Measurements from ENCODE around the gene PHTF2.

Gene PHTF2

DNA sequence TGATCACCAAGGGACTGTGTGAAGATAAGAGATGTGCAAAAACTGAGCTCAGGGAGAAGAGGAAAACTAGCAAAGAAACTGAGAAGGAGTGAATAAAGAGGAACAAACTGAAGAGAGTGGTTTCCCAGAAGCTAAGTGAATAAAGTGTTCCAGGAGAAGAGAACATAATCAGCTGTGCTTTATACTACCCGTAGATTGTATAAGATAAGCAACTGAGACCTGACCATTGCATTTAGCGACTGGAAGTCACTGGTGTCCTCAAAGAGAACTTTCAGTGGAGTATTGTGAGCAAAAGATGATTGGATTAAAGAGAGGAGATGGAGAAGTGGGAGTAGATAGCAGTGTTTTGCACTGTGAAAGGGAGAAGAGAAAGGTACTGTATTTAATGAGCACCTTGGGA, 14.6 kb downstream of the PHTF2 start:
- H3K4me3 ChIP-seq (ENCODE audit: low read depth, low read length) = no peak overlapping the region
- ChIA-PET CTCF (interaction anchor here (0.8 to 1.6 kb wide), 3 partner anchors 11 to 162 kb away, joined by 3 to 8 read pairs (median 4); partner anchors contain the start of genes PHTF2 and TMEM60), POLR2A (interaction anchor here (0.7 kb wide), 1 partner anchor 61 kb away, joined by 3 read pairs; no protein-coding TSS in a partner anchor)
- DNase-seq (ENCODE audit: low read depth, low spot score) = no peak
- TF ChIP-seq, protein P1, sequence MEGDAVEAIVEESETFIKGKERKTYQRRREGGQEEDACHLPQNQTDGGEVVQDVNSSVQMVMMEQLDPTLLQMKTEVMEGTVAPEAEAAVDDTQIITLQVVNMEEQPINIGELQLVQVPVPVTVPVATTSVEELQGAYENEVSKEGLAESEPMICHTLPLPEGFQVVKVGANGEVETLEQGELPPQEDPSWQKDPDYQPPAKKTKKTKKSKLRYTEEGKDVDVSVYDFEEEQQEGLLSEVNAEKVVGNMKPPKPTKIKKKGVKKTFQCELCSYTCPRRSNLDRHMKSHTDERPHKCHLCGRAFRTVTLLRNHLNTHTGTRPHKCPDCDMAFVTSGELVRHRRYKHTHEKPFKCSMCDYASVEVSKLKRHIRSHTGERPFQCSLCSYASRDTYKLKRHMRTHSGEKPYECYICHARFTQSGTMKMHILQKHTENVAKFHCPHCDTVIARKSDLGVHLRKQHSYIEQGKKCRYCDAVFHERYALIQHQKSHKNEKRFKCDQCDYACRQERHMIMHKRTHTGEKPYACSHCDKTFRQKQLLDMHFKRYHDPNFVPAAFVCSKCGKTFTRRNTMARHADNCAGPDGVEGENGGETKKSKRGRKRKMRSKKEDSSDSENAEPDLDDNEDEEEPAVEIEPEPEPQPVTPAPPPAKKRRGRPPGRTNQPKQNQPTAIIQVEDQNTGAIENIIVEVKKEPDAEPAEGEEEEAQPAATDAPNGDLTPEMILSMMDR (IDR thresholded peaks at IDR 0.05; ENCODE audit: insufficient read depth, low read length, missing control alignments) = no peak

DNA sequence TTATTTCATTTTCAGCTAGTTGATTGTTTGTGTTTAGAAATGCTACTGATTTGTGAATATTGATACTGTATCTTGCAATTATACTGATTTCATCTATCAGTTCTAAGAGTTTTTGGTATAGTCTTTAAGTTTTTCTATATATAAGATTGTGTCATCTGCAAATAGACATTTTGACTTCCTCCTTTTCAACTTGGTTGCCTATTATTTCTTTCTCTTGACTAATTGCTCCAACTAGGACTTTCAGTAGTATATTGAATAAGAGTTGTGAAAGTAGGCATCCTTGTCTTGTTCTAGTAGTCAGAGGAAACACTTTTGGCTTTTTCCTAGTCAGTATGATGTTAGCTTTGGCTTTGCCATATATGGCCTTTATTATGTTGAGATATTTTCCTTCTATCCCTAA, 20.4 kb downstream of the PHTF2 start:
- POLR2A ChIA-PET = no interaction called here
- CTCF ChIA-PET = interaction anchor here (0.9 kb wide), 1 partner anchor 167 kb away, joined by 3 read pairs; no protein-coding TSS in a partner anchor
- no peak for DNase-seq (ENCODE audit: low read depth, low spot score)
- TF ChIP-seq, protein P1 (IDR thresholded peaks at IDR 0.05; ENCODE audit: insufficient read depth, low read length, missing control alignments) = no peak
- no peak overlapping the region for H3K4me3 ChIP-seq (ENCODE audit: low read depth, low read length)

DNA sequence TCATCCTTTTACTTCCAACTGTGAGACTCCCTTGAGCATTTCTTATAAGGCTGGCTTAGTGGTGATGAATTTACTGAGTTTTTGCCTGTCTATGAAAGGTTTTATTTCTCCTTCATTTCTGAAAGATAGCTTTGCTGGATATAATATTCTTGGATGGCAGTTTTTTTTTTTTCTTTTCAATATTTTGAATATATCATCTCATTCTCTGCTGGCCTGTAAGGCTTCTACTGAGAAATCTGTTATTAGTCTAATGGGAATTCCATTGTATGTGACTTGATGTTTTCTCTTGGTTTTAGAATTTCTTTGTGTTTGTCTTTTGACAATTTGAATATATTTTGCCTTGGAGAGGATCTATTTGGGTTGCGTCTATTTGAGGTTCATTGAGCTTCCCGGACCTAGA, 22.4 kb downstream of the PHTF2 start:
- no peak overlapping the region for H3K4me3 ChIP-seq (ENCODE audit: low read depth, low read length)
- no peak for DNase-seq (ENCODE audit: low read depth, low spot score)
- TF ChIP-seq, protein P1 (IDR thresholded peaks at IDR 0.05; ENCODE audit: insufficient read depth, low read length, missing control alignments) = no peak
- ChIA-PET CTCF (no interaction called here), POLR2A (no interaction called here)

DNA sequence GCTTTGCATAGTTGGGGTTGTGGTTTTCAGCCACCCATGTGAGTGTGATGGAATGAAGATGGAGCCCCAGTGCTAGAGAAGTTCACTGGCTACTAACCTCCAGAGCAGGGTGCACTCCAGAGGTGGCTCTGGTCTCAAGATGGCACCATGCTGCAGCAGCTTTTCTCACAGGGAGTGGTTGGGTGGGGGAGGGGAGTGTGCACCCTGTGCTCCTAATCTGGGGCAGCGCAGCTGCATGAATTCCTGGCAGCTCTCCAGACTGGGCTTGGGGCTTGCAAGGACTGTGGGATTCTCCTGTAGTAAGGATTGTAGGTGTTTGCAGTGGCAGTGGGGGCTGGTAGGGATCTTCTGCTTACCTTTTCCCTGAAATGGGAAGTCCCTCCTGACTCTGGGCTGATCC, 23.7 kb downstream of the PHTF2 start:
- CTCF ChIA-PET = no interaction called here

DNA sequence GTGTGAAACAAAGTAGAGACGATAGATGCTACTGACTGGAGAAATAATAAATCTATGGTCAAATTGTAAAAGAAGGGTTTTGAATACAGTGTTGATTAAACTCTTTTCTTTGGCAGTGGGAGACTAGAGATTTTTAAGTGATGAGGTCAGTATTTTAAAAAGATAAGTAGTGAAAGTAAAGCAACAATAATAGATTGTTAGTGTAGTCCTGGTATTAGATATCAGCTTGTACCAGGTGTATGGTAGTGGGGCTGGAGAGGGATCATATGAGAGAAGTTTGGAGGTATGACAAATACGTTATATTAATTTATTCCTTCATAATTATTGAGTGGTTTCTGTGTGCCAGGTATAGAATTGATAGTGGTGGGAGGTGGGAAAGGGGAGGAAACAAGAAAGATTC, 25.2 kb downstream of the PHTF2 start:
- no peak overlapping the region for H3K4me3 ChIP-seq (ENCODE audit: low read depth, low read length)
- DNase-seq (ENCODE audit: low read depth, low spot score) = no peak
- TF ChIP-seq, protein P1 (IDR thresholded peaks at IDR 0.05; ENCODE audit: insufficient read depth, low read length, missing control alignments) = no peak
- CTCF ChIA-PET = interaction anchor here (1.6 kb wide), 2 partner anchors 10 to 173 kb away, joined by 3 to 8 read pairs; no protein-coding TSS in a partner anchor
- POLR2A ChIA-PET = no interaction called here

More for the DNA sequence above, 23.7 kb downstream of the PHTF2 start:
- POLR2A ChIA-PET = no interaction called here
- no peak overlapping the region for H3K4me3 ChIP-seq (ENCODE audit: low read depth, low read length)
- DNase-seq (ENCODE audit: low read depth, low spot score) = no peak
- TF ChIP-seq, protein P1 (IDR thresholded peaks at IDR 0.05; ENCODE audit: insufficient read depth, low read length, missing control alignments) = no peak

DNA sequence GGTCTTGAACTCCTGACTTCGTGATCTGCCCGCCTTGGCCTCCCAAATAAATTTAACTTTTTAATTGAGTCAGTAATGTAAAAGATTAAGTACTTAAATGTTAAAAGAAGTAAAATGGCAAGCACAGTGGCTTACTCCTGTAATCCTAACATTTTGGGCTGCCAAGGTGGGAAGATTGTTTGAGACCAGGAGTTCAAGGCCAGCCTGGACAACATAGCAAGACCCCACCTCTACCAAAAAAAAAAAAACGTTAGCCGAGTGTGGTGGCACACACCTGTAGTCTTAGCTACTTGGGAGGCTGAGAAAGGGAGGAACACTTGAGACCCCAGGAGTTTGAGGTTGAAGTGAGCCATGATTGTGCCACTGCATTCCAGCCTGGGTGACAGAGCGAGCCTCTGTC, 26.1 kb downstream of the PHTF2 start:
- CTCF ChIA-PET = interaction anchor here (1.6 kb wide), 2 partner anchors 11 to 173 kb away, joined by 3 to 8 read pairs; no protein-coding TSS in a partner anchor
- POLR2A ChIA-PET = no interaction called here
- H3K4me3 ChIP-seq (ENCODE audit: low read depth, low read length) = no peak overlapping the region
- DNase-seq (ENCODE audit: low read depth, low spot score) = no peak
- TF ChIP-seq, protein P1 (IDR thresholded peaks at IDR 0.05; ENCODE audit: insufficient read depth, low read length, missing control alignments) = no peak
